GM23248 (cell line): Measurements from ENCODE around the gene APOL2. TPM values are rescaled to one million over a fixed set of nuclear protein-coding genes. Genes with fewer than 3 reads are reported as not detected.
"Not testable (repeated sequence)": the region's sequence is repeated elsewhere in the genome, so short reads cannot be mapped to it uniquely, and the experiment has no call there.

ENCODE experiments used
- DNase-seq: peaks from one replicate; pipeline ENCODE4 v3.0.0-alpha.2; 2015
- H2AFZ ChIP-seq: fragments of 200-600 bp; sonication (generic); 2 replicates; pipeline ENCODE4 v1.6.1; 2016; ENCODE audit warnings: antibody characterized with exemption
- H3F3A ChIP-seq: fragments of 200-600 bp; sonication (generic); 2 replicates; pipeline ENCODE4 v1.6.1; 2016; ENCODE audit warnings: mild to moderate bottlenecking, antibody characterized with exemption, mixed run types; ENCODE audit not compliant: insufficient read depth
- H3K27ac ChIP-seq: fragments of 200-600 bp; sonication (generic); 2 replicates; pipeline ENCODE4 v1.5.1; 2016; ENCODE audit warnings: mild to moderate bottlenecking
- H3K27me3 ChIP-seq: fragments of 200-600 bp; sonication (generic); replicated peaks from 2 replicates; pipeline ENCODE4 v1.6.1; 2016; ENCODE audit warnings: mild to moderate bottlenecking; ENCODE audit not compliant: insufficient read depth
- H3K36me3 ChIP-seq: fragments of 200-600 bp; sonication (generic); 2 replicates; pipeline ENCODE4 v1.6.1; 2016; ENCODE audit warnings: low read depth, mild to moderate bottlenecking
- H3K4me1 ChIP-seq: fragments of 200-600 bp; sonication (generic); 2 replicates; pipeline ENCODE4 v1.6.1; 2016; ENCODE audit warnings: mild to moderate bottlenecking; ENCODE audit not compliant: insufficient read depth
- H3K4me2 ChIP-seq: fragments of 200-600 bp; sonication (generic); one replicate; pipeline ENCODE4 v1.6.1; 2016; ENCODE audit warnings: mild to moderate bottlenecking; ENCODE audit not compliant: unreplicated experiment
- H3K4me3 ChIP-seq: fragments of 200-600 bp; sonication (generic); 2 replicates; pipeline ENCODE4 v1.5.1; 2016; ENCODE audit warnings: mild to moderate bottlenecking
- H3K79me2 ChIP-seq: fragments of 200-600 bp; sonication (generic); 2 replicates; pipeline ENCODE4 v1.6.1; 2016; ENCODE audit warnings: mild to moderate bottlenecking; ENCODE audit not compliant: insufficient read depth
- H3K9ac ChIP-seq: fragments of 200-600 bp; sonication (generic); 2 replicates; pipeline ENCODE4 v1.6.1; 2016; ENCODE audit warnings: mild to moderate bottlenecking
- H3K9me2 ChIP-seq: fragments of 200-600 bp; sonication (generic); 2 replicates; pipeline ENCODE4 v1.6.1; 2016; ENCODE audit warnings: mixed run types, mild to moderate bottlenecking, moderate library complexity; ENCODE audit not compliant: insufficient read depth
- H3K9me3 ChIP-seq: fragments of 200-600 bp; sonication (generic); one replicate; pipeline ENCODE4 v1.6.1; 2017; ENCODE audit warnings: low read depth
- H4K20me1 ChIP-seq: fragments of 200-600 bp; sonication (generic); 2 replicates; pipeline ENCODE4 v1.6.0; 2016; ENCODE audit not compliant: insufficient read depth
- EZH2 ChIP-seq: fragments of 200-600 bp; sonication (generic); IDR thresholded peaks from 2 replicates; pipeline ENCODE4 v1.6.1; 2018; ENCODE audit warnings: antibody characterized with exemption, mild to moderate bottlenecking; ENCODE audit not compliant: insufficient read depth, poor library complexity, severe bottlenecking
- EZH2phosphoT487 ChIP-seq: fragments of 200-600 bp; sonication (generic); IDR thresholded peaks from 2 replicates; pipeline ENCODE4 v1.6.1; 2018; ENCODE audit warnings: antibody characterized with exemption, moderate library complexity, mild to moderate bottlenecking, low read depth; ENCODE audit not compliant: insufficient read depth
- WGBS, 2 experiments: methylation state at CpG; one replicate each; pipeline ENCODE4 v1.1.6; 2015 to 2017; ENCODE audit warnings: low lambda C conversion rate in 2 of 2, low coverage in 1 of 2; ENCODE audit errors: missing lambda C conversion rate in 2 of 2; 5-methylcytosine and 5-hydroxymethylcytosine counted together
- in situ Hi-C: fragments of 300-500 bp; cut with MboI; formaldehyde crosslinking; loops from 2 replicates; pipeline ENCODE4 v1.15.0; 2020
- polyA plus RNA-seq: library from polyadenylated mRNA; unstranded; fragments of >200 nt; fragmentation: Nextera tagmentation; extraction: Ambion mirVana; gene quantifications from 2 replicates; pipeline ENCODE4 v1.2.1, GENCODE V29; 2016
- total RNA-seq: library from RNA; depleted of rRNA; stranded (reverse); fragments of >200 nt; shearing (Covaris generic); gene quantifications from 2 replicates; pipeline ENCODE4 v1.2.3, GENCODE V29; 2014

APOL2 gene
- total and polyA plus RNA-seq, 2 experiments from 2014 or later: 28.4 to 37.7 TPM

- in situ Hi-C loops: no loop called here
- Histone ChIP-seq H3F3A (no peaks in the 10 kb centered on the region), H2AFZ (no peak overlapping the region), H3K4me2 (no peak overlapping the region), H3K36me3 (peaks cover 25% of the 10 kb centered on the region; the same call in 1 of the 2 replicates), H3K27ac (no peak overlapping the region), H3K9me3 (no peaks in the 10 kb centered on the region), H3K9ac (no peak overlapping the region), H4K20me1 (no peaks in the 10 kb centered on the region), H3K4me3 (no peak overlapping the region), H3K27me3 (no peaks in the 10 kb centered on the region), H3K9me2 (no peaks in the 10 kb centered on the region), H3K79me2 (0 out of 2 replicates have a peak, but pooled peaks cover 2% of the 10 kb centered on the region), H3K4me1 (no peaks in the 10 kb centered on the region)
- TF ChIP-seq EZH2 (no peak), EZH2phosphoT487 (no peak)
- WGBS, 2 experiments: 71 to 80% methylated on average over 7 of the region's 7 CpGs
- DNase-seq: no peak
These were observed 10.4 kb downstream of the APOL2 start for GRCh38 chr22:36228944-36229343.

DNA sequence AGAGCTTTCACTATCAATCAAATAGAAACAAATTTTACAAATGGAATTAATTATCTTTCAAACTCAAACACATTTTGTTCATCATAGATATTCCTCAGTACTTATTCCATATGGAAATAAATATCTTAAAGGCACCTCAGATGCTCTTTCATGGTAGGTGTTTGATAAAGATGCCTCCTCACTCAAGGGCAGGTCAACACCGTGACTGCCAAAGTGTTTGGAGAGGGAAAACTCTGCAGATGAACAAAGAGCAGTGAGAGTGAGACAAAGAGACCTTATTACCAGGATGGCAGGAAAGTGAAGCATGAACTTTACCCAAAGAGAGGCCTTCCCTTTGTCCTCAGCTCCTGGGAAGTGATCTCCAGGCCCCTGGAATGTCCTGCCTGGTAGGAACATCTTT is 11.0 kb downstream of the APOL2 start:
- in situ Hi-C loops: not testable (repeated sequence)
- WGBS, 2 experiments: 89 to 100% methylated on average over 1 of the region's 1 CpG

DNA sequence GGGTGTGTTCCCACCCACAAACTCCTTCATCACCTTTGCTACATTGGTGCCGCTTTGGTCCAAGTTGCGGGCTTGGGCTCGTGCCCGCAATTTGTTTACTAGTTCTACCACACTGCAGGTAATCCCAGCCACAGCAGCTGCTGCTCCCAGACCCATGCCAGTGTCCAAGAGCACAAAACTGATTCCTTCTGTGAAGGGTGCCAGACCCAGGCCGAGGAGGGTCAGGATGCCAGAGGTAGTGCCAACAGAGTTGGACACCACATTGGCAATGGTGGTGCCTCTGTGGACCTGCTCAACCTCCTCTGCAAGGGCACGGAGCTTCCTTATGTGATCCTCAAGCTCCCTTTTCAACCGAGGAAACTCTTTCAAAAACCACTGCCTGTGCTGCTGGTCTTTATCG is 11.5 kb downstream of the APOL2 start:
- peaks cover 25% of the 10 kb centered on the region; the same call in 1 of the 2 replicates for H3K36me3 ChIP-seq
- H3K4me1 ChIP-seq: no peaks in the 10 kb centered on the region
- WGBS, 2 experiments: 85 to 86% methylated on average over 8 of the region's 8 CpGs
- no peak overlapping the region for H3K4me3 ChIP-seq
- H3K27ac ChIP-seq: no peak overlapping the region
- TF ChIP-seq EZH2 (no peak), EZH2phosphoT487 (no peak)
- H3K27me3 ChIP-seq: no peaks in the 10 kb centered on the region
- H3K4me2 ChIP-seq: no peak overlapping the region
- no peaks in the 10 kb centered on the region for H3F3A ChIP-seq
- no peak overlapping the region for H3K9ac ChIP-seq
- in situ Hi-C loops: no loop called here
- H2AFZ ChIP-seq: no peak overlapping the region
- DNase-seq: no peak
- no peaks in the 10 kb centered on the region for H3K9me3 ChIP-seq
- no peaks in the 10 kb centered on the region for H3K79me2 ChIP-seq
- H4K20me1 ChIP-seq: no peaks in the 10 kb centered on the region
- no peaks in the 10 kb centered on the region for H3K9me2 ChIP-seq

More for the DNA sequence above, 11.0 kb downstream of the APOL2 start:
- not testable (repeated sequence) for H2AFZ ChIP-seq, H3F3A ChIP-seq, H3K9ac ChIP-seq, H3K4me1 ChIP-seq, H3K4me2 ChIP-seq, H3K9me2 ChIP-seq, H3K27ac ChIP-seq, H3K4me3 ChIP-seq, H3K9me3 ChIP-seq, H3K27me3 ChIP-seq, H4K20me1 ChIP-seq, DNase-seq, H3K79me2 ChIP-seq
- H3K36me3 ChIP-seq: peaks cover 25% of the 10 kb centered on the region; the same call in 1 of the 2 replicates

DNA sequence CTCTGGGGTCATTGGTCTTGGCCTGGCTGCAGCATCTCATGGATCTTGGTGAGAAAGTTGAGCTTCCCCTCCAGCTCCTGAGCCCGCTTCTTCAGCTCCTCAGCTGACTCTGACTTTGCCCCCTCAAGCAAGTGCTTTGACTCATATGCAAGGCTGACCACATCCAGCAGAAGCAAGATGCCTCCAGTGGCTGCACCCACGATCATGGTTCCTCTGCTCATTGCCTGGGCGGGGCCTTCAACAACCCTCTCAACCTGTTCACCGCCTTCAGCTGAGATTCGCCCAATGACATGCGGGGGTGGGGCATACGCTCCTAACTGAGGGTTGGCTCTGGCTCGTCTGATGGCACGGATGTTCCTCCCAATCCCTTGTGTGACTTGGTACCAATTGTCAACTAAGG is 11.9 kb downstream of the APOL2 start:
- H3K79me2 ChIP-seq: no peaks in the 10 kb centered on the region
- no peaks in the 10 kb centered on the region for H3F3A ChIP-seq
- no peaks in the 10 kb centered on the region for H3K4me1 ChIP-seq
- DNase-seq: no peak
- peaks cover 25% of the 10 kb centered on the region; the same call in 1 of the 2 replicates for H3K36me3 ChIP-seq
- 92 to 94% methylated on average over 9 of the region's 9 CpGs for WGBS, 2 experiments
- in situ Hi-C loops: no loop called here
- H3K9me3 ChIP-seq: no peaks in the 10 kb centered on the region
- H3K9me2 ChIP-seq: no peaks in the 10 kb centered on the region
- no peak overlapping the region for H3K4me2 ChIP-seq
- no peak overlapping the region for H3K9ac ChIP-seq
- H3K27ac ChIP-seq: no peak overlapping the region
- H3K27me3 ChIP-seq: no peaks in the 10 kb centered on the region
- H3K4me3 ChIP-seq: no peak overlapping the region
- H4K20me1 ChIP-seq: no peaks in the 10 kb centered on the region
- no peak overlapping the region for H2AFZ ChIP-seq
- TF ChIP-seq EZH2: no peak
- no peak for TF ChIP-seq EZH2phosphoT487

DNA sequence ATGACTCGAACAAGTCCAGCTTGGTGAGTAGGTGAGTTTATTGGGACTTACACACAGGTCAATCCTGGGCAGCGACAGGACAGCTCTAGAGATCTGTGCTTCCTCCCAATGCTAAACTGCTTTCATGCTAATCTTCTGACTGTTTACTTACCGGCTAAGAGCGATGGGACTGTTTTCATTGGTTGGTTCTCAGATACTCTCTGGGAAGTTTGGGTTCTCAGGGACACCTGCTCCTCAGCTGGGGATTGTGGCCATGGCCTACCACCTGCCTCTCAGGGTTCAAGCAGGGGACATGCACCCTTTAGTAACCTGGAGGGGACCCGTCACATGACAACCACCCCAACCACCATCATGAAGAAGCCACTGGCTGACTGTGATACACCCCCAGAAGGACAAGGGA is 13.1 kb downstream of the APOL2 start:
- 96 to 100% methylated on average over 5 of the region's 5 CpGs for WGBS, 2 experiments
- H3K4me1 ChIP-seq: peaks cover 6% of the 10 kb centered on the region
- H2AFZ ChIP-seq: no peak overlapping the region
- no peaks in the 10 kb centered on the region for H3K9me3 ChIP-seq
- H3K27ac ChIP-seq: no peak overlapping the region
- H3K9ac ChIP-seq: no peak overlapping the region
- H3K27me3 ChIP-seq: no peaks in the 10 kb centered on the region
- no peaks in the 10 kb centered on the region for H4K20me1 ChIP-seq
- H3K79me2 ChIP-seq: no peaks in the 10 kb centered on the region
- in situ Hi-C loops: no loop called here
- peaks cover 10% of the 10 kb centered on the region for H3F3A ChIP-seq
- DNase-seq: no peak
- TF ChIP-seq EZH2 (no peak), EZH2phosphoT487 (no peak)
- H3K9me2 ChIP-seq: no peaks in the 10 kb centered on the region
- H3K36me3 ChIP-seq: peaks cover 17% of the 10 kb centered on the region; the same call in 1 of the 2 replicates
- no peak overlapping the region for H3K4me2 ChIP-seq
- no peak overlapping the region for H3K4me3 ChIP-seq
